Measurements from ENCODE around the gene ACAA2. TPM values are rescaled to one million over a fixed set of nuclear protein-coding genes. Genes with fewer than 3 reads are reported as not detected.
"Not testable (repeated sequence)": the region's sequence is repeated elsewhere in the genome, so short reads cannot be mapped to it uniquely, and the experiment has no call there.

ACAA2 gene
- total RNA-seq, 2 experiments from 2014 or later = 118 to 120 TPM

GRCh38 chr18:49783631-49784030 is 29.7 kb downstream of the ACAA2 start:
- POLR2A ChIA-PET; H3K27me3 Mint-ChIP-seq (ENCODE audit: low read depth); ATAC-seq: not testable (repeated sequence)

GRCh38 chr18:49778826-49779465 is 34.4 kb downstream of the ACAA2 start:
- ATAC-seq (no peak), DNase-seq (no peak)
- no peaks in the 10 kb centered on the region for H3K9me3 Mint-ChIP-seq (ENCODE audit: insufficient read depth)
- peaks cover 55% of the 10 kb centered on the region for H3K36me3 Mint-ChIP-seq (ENCODE audit: low read depth)
- no peak overlapping the region for H3K27ac Mint-ChIP-seq
- peaks cover 3% of the 10 kb centered on the region for H3K4me1 Mint-ChIP-seq (ENCODE audit: low read depth)
- no peak overlapping the region for H3K4me3 Mint-ChIP-seq
- ChIA-PET POLR2A (no interaction called here), CTCF (no interaction called here)
- no peaks in the 10 kb centered on the region for H3K27me3 Mint-ChIP-seq (ENCODE audit: low read depth)

More at GRCh38 chr18:49783631-49784030, 29.7 kb downstream of the ACAA2 start:
- Mint-ChIP-seq H3K27ac (peak overlapping the region; percentile 6), H3K36me3 (ENCODE audit: low read depth) (peaks cover 74% of the 10 kb centered on the region), H3K4me1 (ENCODE audit: low read depth) (peaks cover 38% of the 10 kb centered on the region)
- CTCF ChIA-PET = interaction anchor here (1.0 to 2.7 kb wide), 3 partner anchors 10 to 79 kb away, joined by 3 to 22 read pairs (median 4); no protein-coding TSS in a partner anchor
- not testable (repeated sequence) for DNase-seq; H3K4me3 Mint-ChIP-seq; H3K9me3 Mint-ChIP-seq (ENCODE audit: insufficient read depth)

GRCh38 chr18:49769047-49769728 is 44.1 kb downstream of the ACAA2 start:
- H3K4me3 Mint-ChIP-seq = no peak overlapping the region

GRCh38 chr18:49768051-49768391 is 45.3 kb downstream of the ACAA2 start:
- Mint-ChIP-seq H3K27ac (no peak overlapping the region), H3K36me3 (ENCODE audit: low read depth) (no peaks in the 10 kb centered on the region), H3K4me3 (no peak overlapping the region), H3K4me1 (ENCODE audit: low read depth) (no peaks in the 10 kb centered on the region), H3K9me3 (ENCODE audit: insufficient read depth) (no peaks in the 10 kb centered on the region), H3K27me3 (ENCODE audit: low read depth) (peaks cover 8% of the 10 kb centered on the region)
- CTCF ChIA-PET = interaction anchor here (0.7 kb wide), 1 partner anchor 208 kb away, joined by 3 read pairs; no protein-coding TSS in a partner anchor
- DNase-seq = peak; percentile 35
- ATAC-seq = no peak
- POLR2A ChIA-PET = no interaction called here

More at GRCh38 chr18:49769047-49769728, 44.1 kb downstream of the ACAA2 start:
- Mint-ChIP-seq H3K27me3 (ENCODE audit: low read depth) (peaks cover 8% of the 10 kb centered on the region), H3K4me1 (ENCODE audit: low read depth) (no peaks in the 10 kb centered on the region), H3K27ac (no peak overlapping the region), H3K9me3 (ENCODE audit: insufficient read depth) (no peaks in the 10 kb centered on the region), H3K36me3 (ENCODE audit: low read depth) (no peaks in the 10 kb centered on the region)
- CTCF ChIA-PET = no interaction called here
- DNase-seq (no peak), ATAC-seq (no peak)
- POLR2A ChIA-PET = no interaction called here

- ATAC-seq (no peak), DNase-seq (no peak)
- POLR2A ChIA-PET = no interaction called here
- CTCF ChIA-PET = interaction anchor here (0.7 kb wide), 2 partner anchors 207 to 225 kb away, joined by 3 read pairs; no protein-coding TSS in a partner anchor
- no peak overlapping the region for H3K27ac Mint-ChIP-seq
- H3K4me3 Mint-ChIP-seq = no peak overlapping the region
- H3K9me3 Mint-ChIP-seq (ENCODE audit: insufficient read depth) = no peaks in the 10 kb centered on the region
- no peaks in the 10 kb centered on the region for H3K4me1 Mint-ChIP-seq (ENCODE audit: low read depth)
- no peaks in the 10 kb centered on the region for H3K36me3 Mint-ChIP-seq (ENCODE audit: low read depth)
- peaks cover 8% of the 10 kb centered on the region for H3K27me3 Mint-ChIP-seq (ENCODE audit: low read depth)
These were observed 46.0 kb downstream of the ACAA2 start for GRCh38 chr18:49767111-49768050.

- Mint-ChIP-seq H3K36me3 (ENCODE audit: low read depth) (no peaks in the 10 kb centered on the region), H3K27ac (no peak overlapping the region), H3K27me3 (ENCODE audit: low read depth) (peaks cover 8% of the 10 kb centered on the region), H3K9me3 (ENCODE audit: insufficient read depth) (no peaks in the 10 kb centered on the region), H3K4me1 (ENCODE audit: low read depth) (no peaks in the 10 kb centered on the region), H3K4me3 (no peak overlapping the region)
- CTCF ChIA-PET = interaction anchor here (0.7 kb wide), 1 partner anchor 225 kb away, joined by 3 read pairs; no protein-coding TSS in a partner anchor
- POLR2A ChIA-PET = no interaction called here
- no peak for DNase-seq
- no peak for ATAC-seq
These were observed 46.7 kb downstream of the ACAA2 start for GRCh38 chr18:49766646-49767045.

- no peak overlapping the region for H3K27ac Mint-ChIP-seq
- no peaks in the 10 kb centered on the region for H3K4me1 Mint-ChIP-seq (ENCODE audit: low read depth)
- CTCF ChIA-PET = no interaction called here
- no peak overlapping the region for H3K4me3 Mint-ChIP-seq
- ATAC-seq = no peak
- DNase-seq = no peak
- POLR2A ChIA-PET = no interaction called here
- H3K27me3 Mint-ChIP-seq (ENCODE audit: low read depth) = peaks cover 4% of the 10 kb centered on the region
- no peaks in the 10 kb centered on the region for H3K9me3 Mint-ChIP-seq (ENCODE audit: insufficient read depth)
- no peaks in the 10 kb centered on the region for H3K36me3 Mint-ChIP-seq (ENCODE audit: low read depth)
These were observed 49.3 kb downstream of the ACAA2 start for GRCh38 chr18:49764032-49764431.

GRCh38 chr18:49763590-49763989 is 49.7 kb downstream of the ACAA2 start:
- no peak for ATAC-seq
- no peak overlapping the region for H3K4me3 Mint-ChIP-seq
- no peaks in the 10 kb centered on the region for H3K4me1 Mint-ChIP-seq (ENCODE audit: low read depth)
- CTCF ChIA-PET = no interaction called here
- H3K36me3 Mint-ChIP-seq (ENCODE audit: low read depth) = no peaks in the 10 kb centered on the region
- no peaks in the 10 kb centered on the region for H3K9me3 Mint-ChIP-seq (ENCODE audit: insufficient read depth)
- POLR2A ChIA-PET = no interaction called here
- no peak for DNase-seq
- H3K27ac Mint-ChIP-seq = no peak overlapping the region
- peaks cover under 1% of the 10 kb centered on the region for H3K27me3 Mint-ChIP-seq (ENCODE audit: low read depth)

- ChIA-PET CTCF (no interaction called here), POLR2A (no interaction called here)
- Mint-ChIP-seq H3K4me1 (ENCODE audit: low read depth) (no peaks in the 10 kb centered on the region), H3K27ac (no peak overlapping the region), H3K9me3 (ENCODE audit: insufficient read depth) (no peaks in the 10 kb centered on the region), H3K4me3 (no peak overlapping the region), H3K27me3 (ENCODE audit: low read depth) (no peaks in the 10 kb centered on the region), H3K36me3 (ENCODE audit: low read depth) (no peaks in the 10 kb centered on the region)
- DNase-seq (no peak), ATAC-seq (no peak)
These were observed 50.9 kb downstream of the ACAA2 start for GRCh38 chr18:49762191-49763077.

GRCh38 chr18:49761771-49762170 is 51.6 kb downstream of the ACAA2 start:
- Mint-ChIP-seq H3K36me3 (ENCODE audit: low read depth) (no peaks in the 10 kb centered on the region), H3K27ac (no peak overlapping the region), H3K4me3 (no peak overlapping the region), H3K9me3 (ENCODE audit: insufficient read depth) (no peaks in the 10 kb centered on the region), H3K4me1 (ENCODE audit: low read depth) (no peaks in the 10 kb centered on the region), H3K27me3 (ENCODE audit: low read depth) (no peaks in the 10 kb centered on the region)
- ATAC-seq (no peak), DNase-seq (no peak)
- CTCF ChIA-PET = no interaction called here
- POLR2A ChIA-PET = no interaction called here

- ATAC-seq (no peak), DNase-seq (no peak)
- Mint-ChIP-seq H3K4me3 (no peak overlapping the region), H3K4me1 (ENCODE audit: low read depth) (no peaks in the 10 kb centered on the region), H3K27ac (no peak overlapping the region), H3K36me3 (ENCODE audit: low read depth) (no peaks in the 10 kb centered on the region), H3K27me3 (ENCODE audit: low read depth) (peaks cover 7% of the 10 kb centered on the region), H3K9me3 (ENCODE audit: insufficient read depth) (no peaks in the 10 kb centered on the region)
- ChIA-PET CTCF (no interaction called here), POLR2A (no interaction called here)
These were observed 55.1 kb downstream of the ACAA2 start for GRCh38 chr18:49758263-49758610.

Data from activated CD8-positive, alpha-beta T cell treated with anti-CD3 and anti-CD28 coated beads, Interleukin-2, amount 10 ng/mL, durations not matched to agents 7 days and 5 days (primary cell).